H1 (cell line): ENCODE measurements around the gene BCAM. TPM values are rescaled to one million over a fixed set of nuclear protein-coding genes. Genes with fewer than 3 reads are reported as not detected.

Experiments
- CTCF ChIA-PET: fragments of 300-600 bp; sonication (Branson Sonifier 250); formaldehyde crosslinking; loops from one replicate; lab custom pipeline; 2021; ENCODE audit not compliant: partially characterized antibody; lab: Charles Lee
- POLR2A ChIA-PET: fragments of 300-600 bp; sonication (Branson Sonifier 250); formaldehyde crosslinking; loops from one replicate; lab custom pipeline; 2021; ENCODE audit warnings: inconsistent platforms; ENCODE audit not compliant: partially characterized antibody; lab: Charles Lee
- DNase-seq, 2 experiments: peaks; one replicate each; pipeline versions ENCODE4 v3.0.0 to v3.0.0-alpha.2; 2010 to 2022; ENCODE audit warnings: low spot score in 2 of 2, low read depth in 1 of 2, mixed read lengths in 1 of 2
- FAIRE-seq: peaks from 2 replicates; lab custom pipeline; 2011; peaks lifted over from hg19 to GRCh38; lab: Jason Lieb, UNC
- H2AFZ ChIP-seq: 2 replicates; pipeline ENCODE4 v1.8.1; 2012; ENCODE audit warnings: low read length, inconsistent platforms
- H2AK5ac ChIP-seq: 2 replicates; pipeline ENCODE4 v1.6.1; 2013; ENCODE audit warnings: low read depth, low read length
- H2BK120ac ChIP-seq: replicated peaks from 2 replicates; pipeline ENCODE3; 2013; ENCODE audit warnings: low read depth, low read length, inconsistent platforms
- H2BK12ac ChIP-seq: 2 replicates; pipeline ENCODE4 v1.6.1; 2013; ENCODE audit warnings: low read depth, low read length
- H2BK15ac ChIP-seq: 2 replicates; pipeline ENCODE4 v1.6.1; 2013; ENCODE audit warnings: low read length
- H2BK20ac ChIP-seq: 2 replicates; pipeline ENCODE4 v1.6.1; 2013; ENCODE audit warnings: low read length
- H2BK5ac ChIP-seq: 2 replicates; pipeline ENCODE4 v1.6.1; 2013; ENCODE audit warnings: low read depth, low read length
- H3K14ac ChIP-seq: 2 replicates; pipeline ENCODE4 v1.6.1; 2013; ENCODE audit warnings: inconsistent platforms; ENCODE audit not compliant: insufficient read length
- H3K18ac ChIP-seq: 2 replicates; pipeline ENCODE4 v1.6.1; 2013; ENCODE audit warnings: low read length; ENCODE audit errors: extremely low read depth
- H3K23ac ChIP-seq: 2 replicates; pipeline ENCODE4 v1.6.1; 2013; ENCODE audit warnings: inconsistent platforms; ENCODE audit not compliant: insufficient read length
- H3K23me2 ChIP-seq: 2 replicates; pipeline ENCODE4 v1.6.1; 2013; ENCODE audit warnings: low read depth, low read length
- H3K27ac ChIP-seq: 2 replicates; pipeline ENCODE4 v1.6.1; 2011; ENCODE audit warnings: low read depth, low read length, inconsistent platforms
- H3K27me3 ChIP-seq, 4 experiments: replicated peaks in 1 of 4; 1 replicate in 1 of 4; 2 replicates in 3 of 4; pipeline versions ENCODE4 v1.6.1 to v1.8.1; 2011 to 2013; ENCODE audit warnings: low read length in 3 of 4, mild to moderate bottlenecking in 3 of 4, inconsistent platforms in 2 of 4, mixed read lengths in 2 of 4, moderate library complexity in 1 of 4; ENCODE audit not compliant: control insufficient read depth in 3 of 4, insufficient read depth in 3 of 4; ENCODE audit errors: extremely low read depth in 1 of 4
- H3K36me3 ChIP-seq, 4 experiments: 2 replicates each; pipeline versions ENCODE4 v1.6.1 to v1.8.1; 2011 to 2013; ENCODE audit warnings: mild to moderate bottlenecking in 4 of 4, low read length in 3 of 4, moderate library complexity in 2 of 4, control low read depth in 1 of 4, inconsistent platforms in 1 of 4; ENCODE audit not compliant: insufficient read depth in 4 of 4, control insufficient read depth in 2 of 4
- H3K4ac ChIP-seq: replicated peaks from 2 replicates; pipeline ENCODE3; 2013; ENCODE audit warnings: low read length, low read depth, mixed read lengths, inconsistent platforms; ENCODE audit not compliant: insufficient read length
- H3K4me1 ChIP-seq, 4 experiments: replicated peaks in 1 of 4; 1 replicate in 1 of 4; 2 replicates in 3 of 4; pipeline versions ENCODE4 v1.6.1 to v1.8.1; 2011 to 2013; ENCODE audit warnings: low read length in 3 of 4, inconsistent platforms in 2 of 4, mixed read lengths in 1 of 4; ENCODE audit not compliant: insufficient read depth in 4 of 4, control insufficient read depth in 3 of 4
- H3K4me2 ChIP-seq, 2 experiments: 2 replicates each; pipeline versions ENCODE4 v1.6.1 to v1.8.1; 2011 to 2013; ENCODE audit warnings: low read depth in 2 of 2, low read length in 2 of 2, control low read depth in 1 of 2, inconsistent platforms in 1 of 2, mild to moderate bottlenecking in 1 of 2; ENCODE audit not compliant: insufficient read depth in 1 of 2
- H3K4me3 ChIP-seq, 4 experiments: fragments of 200-600, 300-600 bp in 1 of 4; sonication (generic), shearing (Covaris generic), sonication (Bioruptor Twin) in 1 of 4; 2 replicates each; pipeline versions ENCODE4 v1.5.1 to v1.8.1; 2011 to 2016; ENCODE audit warnings: low read length in 4 of 4, low read depth in 3 of 4, control low read depth in 2 of 4, inconsistent platforms in 2 of 4, mild to moderate bottlenecking in 2 of 4, mixed read lengths in 1 of 4, moderate library complexity in 1 of 4; ENCODE audit not compliant: insufficient read depth in 2 of 4; ENCODE audit errors: extremely low read depth in 1 of 4
- H3K56ac ChIP-seq: replicated peaks from 2 replicates; pipeline ENCODE3; 2013; ENCODE audit warnings: low read depth, mild to moderate bottlenecking, mixed read lengths, low read length, inconsistent platforms; ENCODE audit not compliant: insufficient read length
- H3K79me1 ChIP-seq: 2 replicates; pipeline ENCODE4 v1.6.1; 2013; ENCODE audit warnings: low read depth, low read length, control low read depth
- H3K79me2 ChIP-seq, 2 experiments: 2 replicates each; pipeline versions ENCODE4 v1.6.1 to v1.8.1; 2012 to 2013; ENCODE audit warnings: low read length in 2 of 2, mild to moderate bottlenecking in 2 of 2, inconsistent platforms in 1 of 2; ENCODE audit not compliant: insufficient read depth in 2 of 2, control insufficient read depth in 1 of 2
- H3K9ac ChIP-seq, 4 experiments: replicated peaks in 1 of 4; 1 replicate in 1 of 4; 2 replicates in 3 of 4; pipeline versions ENCODE4 v1.6.1 to v1.8.1; 2011 to 2013; ENCODE audit warnings: low read depth in 3 of 4, low read length in 3 of 4, control low read depth in 2 of 4, mild to moderate bottlenecking in 2 of 4, moderate library complexity in 2 of 4, inconsistent platforms in 1 of 4; ENCODE audit errors: extremely low read depth in 1 of 4
- H3K9me3 ChIP-seq, 2 experiments: 2 replicates each; pipeline versions ENCODE4 v1.6.1 to v1.8.1; 2012 to 2013; ENCODE audit warnings: mild to moderate bottlenecking in 2 of 2, moderate library complexity in 2 of 2, control low read depth in 1 of 2, inconsistent platforms in 1 of 2, low read depth in 1 of 2, low read length in 1 of 2, mixed read lengths in 1 of 2; ENCODE audit not compliant: insufficient read depth in 2 of 2
- H4K20me1 ChIP-seq, 2 experiments: replicated peaks in 1 of 2; 2 replicates each; pipeline versions ENCODE3 to v1.8.1; 2011 to 2013; ENCODE audit warnings: inconsistent platforms in 2 of 2, low read length in 2 of 2, mild to moderate bottlenecking in 1 of 2; ENCODE audit not compliant: insufficient read depth in 2 of 2, control insufficient read depth in 1 of 2
- H4K5ac ChIP-seq: 2 replicates; pipeline ENCODE4 v1.6.1; 2013; ENCODE audit warnings: low read length, low read depth, mixed read lengths, inconsistent platforms; ENCODE audit not compliant: insufficient read length
- H4K8ac ChIP-seq: 2 replicates; pipeline ENCODE4 v1.8.0; 2013; ENCODE audit warnings: mild to moderate bottlenecking, moderate library complexity, low read length, inconsistent platforms; ENCODE audit not compliant: insufficient read depth; ENCODE audit errors: extremely low read depth
- H4K91ac ChIP-seq: replicated peaks from 2 replicates; pipeline ENCODE3; 2013; ENCODE audit warnings: low read length, mixed read lengths, inconsistent platforms; ENCODE audit not compliant: insufficient read length
- EGR1 ChIP-seq: IDR thresholded peaks from 2 replicates; pipeline ENCODE4 v1.6.1; 2011; ENCODE audit warnings: low read depth, low read length, borderline replicate concordance
- EP300 ChIP-seq, 2 experiments: IDR thresholded peaks; 1 replicate in 1 of 2; 2 replicates in 1 of 2; pipeline ENCODE4 v1.6.1; 2011 to 2012; ENCODE audit warnings: low read depth in 2 of 2, low read length in 2 of 2, mild to moderate bottlenecking in 2 of 2, borderline replicate concordance in 1 of 2, inconsistent platforms in 1 of 2, moderate library complexity in 1 of 2
- GABPA ChIP-seq: IDR thresholded peaks from 2 replicates; pipeline ENCODE4 v1.6.1; 2011; ENCODE audit warnings: mild to moderate bottlenecking, low read length, moderate library complexity, borderline replicate concordance; ENCODE audit not compliant: insufficient read depth
- KDM1A ChIP-seq: fragments of 200-600, 300-600 bp; sonication (generic); IDR thresholded peaks from 2 replicates; pipeline ENCODE4 v1.7.1; 2016; ENCODE audit warnings: mild to moderate bottlenecking, low read length, borderline replicate concordance
- NRF1 ChIP-seq: IDR thresholded peaks from 2 replicates; pipeline ENCODE4 v1.6.1; 2011; ENCODE audit warnings: mild to moderate bottlenecking, low read depth, low read length, improper control_type of control experiment
- RFX5 ChIP-seq: IDR thresholded peaks from 2 replicates; pipeline ENCODE4 v1.6.1; 2011; ENCODE audit warnings: low read depth, low read length, improper control_type of control experiment, borderline replicate concordance
- YY1 ChIP-seq: IDR thresholded peaks from 2 replicates; pipeline ENCODE4 v1.6.1; 2011; ENCODE audit warnings: low read depth, mild to moderate bottlenecking, low read length
- WGBS, 2 experiments: shearing (Covaris generic) in 1 of 2; methylation state at CpG; one replicate each; pipeline versions ENCODE4 v1.1.6 to v1.1.7; 2013 to 2015; ENCODE audit warnings: low lambda C conversion rate in 2 of 2, mixed read lengths in 2 of 2, inconsistent platforms in 1 of 2, low coverage in 1 of 2, missing lambda C conversion rate in 1 of 2; ENCODE audit not compliant: insufficient replicate concordance in 2 of 2, insufficient coverage in 1 of 2, insufficient read length in 1 of 2; ENCODE audit errors: extremely low coverage in 1 of 2, missing lambda C conversion rate in 1 of 2; 5-methylcytosine and 5-hydroxymethylcytosine counted together
- polyA plus RNA-seq, 7 experiments: library from polyadenylated mRNA; depleted of rRNA in 3 of 7; stranded (reverse) in 5 of 7; unstranded in 2 of 7; fragments of >200 nt in 5 of 7; fragments of 200-250 nt in 2 of 7; gene quantifications; 1 replicate in 5 of 7; 2 replicates in 1 of 7; 4 replicates in 1 of 7; pipeline versions ENCODE4 v1.2.1 to v1.2.3, GENCODE V29; 2011 to 2013; ENCODE audit warnings: missing spikeins in 2 of 7, mixed read lengths in 2 of 7
- total RNA-seq: library from RNA; stranded (reverse); fragmentation: NEBNext Ultra II Directional; extraction: Animal tissue kit (Norgen Biotek cat#: 25700); gene quantifications from 2 replicates; pipeline ENCODE4 v1.2.1, GENCODE V29; 2021

The BCAM gene
- total and polyA plus RNA-seq, 2 of the 8 experiments (the other 6 are each of a cell fraction or from before 2014, with no cell fraction given) = 32.5 to 81.4 TPM

DNA sequence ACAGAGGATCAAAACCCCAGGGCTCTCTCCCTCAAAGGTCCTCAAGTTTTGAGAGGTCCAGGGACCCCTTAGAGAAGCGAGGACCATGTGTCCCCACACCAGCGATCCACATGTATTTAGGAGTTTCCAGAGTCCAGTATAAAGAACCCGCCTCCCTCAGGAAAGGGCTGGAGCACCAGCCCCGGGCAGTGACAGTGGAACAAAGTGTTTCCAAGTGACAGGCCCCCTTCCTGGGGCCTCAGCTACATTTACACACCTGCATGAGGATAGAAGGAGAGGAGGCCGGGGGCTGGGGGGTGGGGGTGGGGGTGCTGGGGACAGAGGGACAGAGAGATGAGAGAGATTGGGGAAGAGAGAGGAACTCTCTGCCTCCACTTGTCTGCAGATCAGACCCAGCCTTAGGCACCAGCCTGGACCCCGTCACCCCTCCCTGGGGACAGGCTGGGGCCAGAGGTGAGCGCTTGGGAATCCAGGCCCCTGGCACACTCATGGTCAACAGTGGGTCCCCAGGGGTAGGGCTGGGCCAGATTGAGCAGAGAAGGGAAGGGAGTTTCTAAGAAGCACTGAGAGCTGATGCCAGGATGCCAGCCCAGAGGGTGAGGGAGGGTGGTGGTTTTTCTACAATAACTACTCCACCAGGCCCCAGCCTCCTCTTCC is 802 bp downstream of the BCAM start:
- Histone ChIP-seq H3K27ac (no peak overlapping the region), H3K23me2 (peaks cover 5% of the 10 kb centered on the region; the same call in 1 of the 2 replicates), H3K27me3 (peaks cover 0 to 8% (median 4%) of the 10 kb centered on the region in 4 experiments; a peak in 5 of 7 replicates), H3K79me1 (peaks cover 2% of the 10 kb centered on the region; the same call in 1 of the 2 replicates), H4K5ac (no peak overlapping the region), H4K20me1 (peaks cover 8 to 14% of the 10 kb centered on the region in 2 experiments), H2AFZ (no peak overlapping the region), H2BK12ac (no peak overlapping the region), H2AK5ac (no peak overlapping the region), H3K9me3 (no peaks in the 10 kb centered on the region), H2BK120ac (peak overlapping the region; percentile 69), H3K36me3 (peaks cover 6 to 24% (median 13%) of the 10 kb centered on the region in 4 experiments; a peak in 5 of 8 replicates), H2BK20ac (no peak overlapping the region), H3K14ac (no peak overlapping the region), H3K56ac (no peak overlapping the region), H3K18ac (peak overlapping the region; percentile 71; the same call in 1 of the 2 replicates), H3K4me1 (peaks cover 4 to 34% (median 21%) of the 10 kb centered on the region in 4 experiments), H3K9ac (peak overlapping the region in 1 of 4 experiments; percentile 36; a peak in 3 of 7 replicates), H3K79me2 (no peaks in the 10 kb centered on the region), H4K8ac (peak overlapping the region; percentile 3), H4K91ac (no peak overlapping the region), H3K4me2 (peak overlapping the region; percentile 72 to 99), H2BK15ac (0 out of 2 replicates have a peak overlapping the region, but pooled peaks have one; percentile 29), H3K4me3 (peak overlapping the region; percentile 61 to 96 (median 65)), H3K4ac (no peak overlapping the region), H3K23ac (no peak overlapping the region), H2BK5ac (peak overlapping the region; percentile 52; the same call in 1 of the 2 replicates)
- TF ChIP-seq NRF1 (no peak), EGR1 (no peak), RFX5 (no peak), EP300 (IDR thresholded peaks at IDR 0.05; ENCODE audit: borderline replicate concordance in 1 of 2, low read depth in 2 of 2, low read length in 2 of 2) (no peak), YY1 (no peak), GABPA (no peak), KDM1A (no peak)
- ChIA-PET POLR2A (interaction anchor here (1.0 to 6.0 kb wide), 17 partner anchors 9 to 96 kb away, joined by 3 to 37 read pairs (median 7); partner anchors contain the start of gene NECTIN2), CTCF (interaction anchor here (1.2 to 8.5 kb wide), 6 partner anchors 12 to 78 kb away, joined by 3 to 116 read pairs (median 21); partner anchors contain the start of gene NECTIN2)
- no peak for FAIRE-seq
- WGBS, 2 experiments = 59% methylated on average over 5 of the region's 7 CpGs; no CpG with 5 or more reads in 1 of the 2 experiments
- DNase-seq = no peak
